HG02970 (cell line): ENCODE results near the gene LGALSL.
"Not testable (repeated sequence)": the region's sequence is repeated elsewhere in the genome, so short reads cannot be mapped to it uniquely, and the experiment has no call there.

Source experiments
- ATAC-seq: cut with Tn5 transposase; IDR thresholded peaks from one replicate; pipeline ENCODE4 v1.9.1; 2021; ENCODE audit warnings: mild to moderate bottlenecking, moderate library complexity, moderate number of reproducible peaks; ENCODE audit not compliant: unreplicated experiment, low FRiP score

Gene LGALSL

DNA sequence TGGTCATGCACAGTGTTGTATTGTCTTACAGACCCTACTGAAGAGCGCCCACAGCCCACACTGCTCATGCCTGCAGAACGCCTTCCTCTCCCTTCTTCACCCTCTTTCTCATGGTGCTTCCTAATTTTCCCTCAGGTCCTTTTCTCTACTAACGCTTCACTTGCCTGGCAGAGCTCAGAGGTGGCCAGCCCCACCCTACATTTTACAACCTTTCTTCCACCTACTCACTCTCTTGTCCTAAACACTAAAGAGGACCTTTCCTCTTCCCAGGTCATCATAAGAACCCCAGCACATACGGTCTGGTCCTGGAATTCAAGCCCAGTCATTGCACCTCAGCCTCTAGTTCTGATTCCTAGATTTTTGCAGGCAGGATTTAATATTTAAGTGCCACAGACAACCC lies 11.7 kb upstream of the LGALSL start:
- no peak for ATAC-seq

DNA sequence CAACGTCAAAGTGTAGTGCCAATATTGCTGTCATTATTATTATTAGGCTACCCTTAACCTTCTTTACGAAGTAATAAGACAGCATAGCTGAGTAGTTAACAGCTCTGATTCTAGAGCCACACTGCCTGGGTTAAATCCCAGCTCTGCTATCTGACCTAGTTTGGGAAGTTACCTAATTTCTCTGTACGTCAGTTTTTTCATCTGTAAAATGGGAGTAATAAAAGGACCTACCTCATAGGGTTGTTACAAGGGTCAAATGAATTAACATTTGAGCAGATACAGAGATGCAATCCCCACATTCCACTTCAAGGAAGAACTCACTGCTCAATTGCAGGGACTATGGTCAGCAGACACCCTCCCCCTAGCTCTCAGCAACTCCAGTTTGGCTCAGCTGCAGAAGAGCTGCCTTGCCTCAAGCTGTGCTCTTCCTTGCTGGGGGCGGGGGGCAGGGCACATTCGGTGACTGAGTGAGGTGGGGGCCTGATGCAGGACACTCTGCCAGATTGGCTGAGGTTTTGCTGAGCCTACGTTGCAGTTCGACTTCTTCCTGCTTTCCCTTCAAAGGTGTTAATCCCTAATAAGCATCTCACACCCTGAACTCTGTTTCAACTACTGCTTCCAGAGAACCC lies 11.0 kb upstream of the LGALSL start:
- ATAC-seq: no peak

DNA sequence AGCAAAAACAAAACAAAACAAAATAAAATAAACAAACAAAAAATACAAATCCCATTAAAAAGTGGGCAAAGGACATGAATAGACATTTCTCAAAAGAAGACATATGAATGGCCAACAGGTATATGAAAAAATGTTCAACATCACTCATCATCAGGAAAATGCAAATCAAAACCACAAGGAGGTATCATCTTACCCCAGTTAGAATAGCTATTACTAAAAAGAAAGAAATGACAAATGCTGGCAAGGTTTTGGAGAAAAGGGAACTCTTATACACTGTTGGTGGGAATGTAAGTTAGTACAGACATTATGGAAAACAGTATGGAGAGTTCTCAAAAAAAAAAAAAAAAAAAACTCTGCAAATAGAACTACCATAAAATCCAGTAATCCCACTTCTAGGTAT lies 8.0 kb upstream of the LGALSL start:
- ATAC-seq: not testable (repeated sequence)

DNA sequence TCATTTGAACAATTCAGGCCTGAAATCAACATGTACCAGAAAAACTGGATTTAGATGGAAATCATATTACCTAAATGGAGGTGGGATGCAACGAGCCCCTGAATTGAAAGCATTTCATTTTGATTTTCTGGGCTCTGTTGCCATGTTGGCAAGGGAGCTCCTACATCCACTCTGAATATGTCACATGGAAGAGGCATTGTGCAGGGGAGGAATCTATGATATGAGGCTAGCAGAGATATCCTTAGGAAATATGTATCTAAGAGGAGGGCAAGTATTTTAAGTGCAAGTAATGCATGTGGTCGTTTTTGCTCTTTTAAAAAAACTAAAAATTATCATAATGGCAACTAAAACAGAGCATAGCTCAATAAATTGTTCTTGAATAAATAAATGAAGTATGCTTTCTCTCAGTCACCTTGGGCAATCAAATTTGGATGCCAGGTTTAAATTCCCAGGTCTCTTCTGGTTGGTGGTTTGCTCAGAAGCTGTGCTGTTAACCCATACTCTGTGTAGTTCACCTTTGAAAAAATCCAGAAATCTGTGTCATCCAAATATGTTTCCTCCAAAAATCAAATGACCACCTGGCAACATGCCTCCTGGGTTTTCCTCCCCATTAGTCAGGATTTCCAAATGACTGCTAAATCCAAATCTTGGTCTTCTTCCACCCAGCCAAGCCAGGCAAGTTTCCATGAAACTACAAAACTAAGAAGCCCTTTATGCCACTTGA lies 6.5 kb upstream of the LGALSL start:
- no peak for ATAC-seq

DNA sequence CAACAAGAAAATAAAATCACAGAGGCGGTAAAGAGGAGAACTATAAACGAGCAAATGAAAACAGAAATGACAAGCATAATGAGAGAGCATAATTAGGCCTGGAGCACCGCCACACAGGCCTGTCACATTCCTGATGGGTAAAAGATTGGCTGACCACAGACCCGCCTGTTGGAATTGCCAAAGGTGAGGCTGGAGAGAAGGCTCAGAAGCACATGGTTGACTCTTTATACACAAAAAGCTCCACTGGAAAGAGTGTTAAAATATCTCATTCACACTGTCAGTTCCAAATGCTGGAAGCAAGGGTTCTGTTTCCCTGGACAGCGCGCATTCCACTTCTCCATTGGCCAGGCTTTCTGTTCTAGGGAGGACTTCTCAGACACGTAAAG lies 5.9 kb upstream of the LGALSL start:
- ATAC-seq: no peak

DNA sequence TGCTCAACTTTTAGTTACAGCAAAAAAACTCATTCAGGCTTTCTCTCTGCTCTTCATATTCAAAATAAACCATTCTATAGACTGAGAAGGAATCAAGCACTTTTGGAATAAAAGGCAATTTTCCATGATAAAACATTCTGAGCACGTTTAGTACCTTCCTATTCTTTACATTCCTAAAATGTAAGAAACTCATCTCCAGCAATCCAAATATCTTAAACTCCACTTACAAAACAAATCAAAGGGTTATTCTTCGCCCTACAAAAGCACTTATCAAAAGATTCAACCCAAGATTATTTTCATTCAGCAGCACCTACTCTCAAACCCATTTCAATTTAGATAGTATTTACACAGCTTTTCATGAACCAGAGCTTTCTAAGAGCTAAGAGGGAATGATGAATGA lies 2.9 kb upstream of the LGALSL start:
- ATAC-seq: no peak

DNA sequence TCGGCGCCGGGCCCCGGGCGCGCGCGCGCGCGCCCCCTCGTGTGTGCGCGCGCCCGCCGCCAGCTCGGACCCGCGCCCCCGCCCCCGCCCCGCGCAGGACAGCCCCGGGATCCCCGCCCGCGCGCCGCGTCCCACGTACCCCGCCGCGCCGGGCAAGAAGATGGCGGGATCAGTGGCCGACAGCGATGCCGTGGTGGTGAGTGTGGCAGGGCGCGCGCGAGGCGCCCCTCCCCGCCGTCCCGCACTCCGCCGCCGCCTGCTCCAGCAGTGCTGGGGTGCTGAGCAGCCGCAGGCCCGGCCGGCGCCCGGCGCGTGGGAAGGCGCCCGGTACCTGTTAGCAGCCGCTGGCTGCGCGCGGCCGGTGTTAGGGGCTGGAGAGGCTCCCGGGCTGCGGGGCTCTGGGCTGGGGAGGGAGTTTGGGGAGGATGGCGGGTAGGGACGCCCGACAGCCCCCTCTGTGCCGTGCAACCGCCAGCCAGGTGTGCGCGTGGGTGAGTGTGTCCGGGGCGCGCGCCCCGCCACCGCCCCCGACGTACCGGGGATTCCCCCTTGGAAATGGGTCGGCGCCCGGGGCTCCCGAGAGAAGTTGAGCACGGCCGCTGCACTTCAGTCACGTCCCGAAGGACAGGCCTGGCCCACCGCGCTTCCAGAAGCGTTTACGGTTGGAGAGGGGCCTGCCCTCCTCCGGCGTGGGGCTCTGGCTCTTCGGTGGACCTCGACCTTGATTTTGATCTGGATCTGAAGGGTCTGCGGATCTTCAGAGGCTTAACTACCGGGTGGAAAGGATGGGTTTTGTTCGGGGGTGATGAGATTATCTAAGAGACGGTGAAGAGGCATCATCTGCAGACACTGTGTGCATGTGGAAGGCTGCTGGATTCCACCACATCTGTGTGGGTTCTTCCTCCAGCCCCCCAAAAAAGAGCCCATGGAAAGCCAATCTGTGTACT lies 697 bp downstream of the LGALSL start:
- ATAC-seq: peak; percentile 30

DNA sequence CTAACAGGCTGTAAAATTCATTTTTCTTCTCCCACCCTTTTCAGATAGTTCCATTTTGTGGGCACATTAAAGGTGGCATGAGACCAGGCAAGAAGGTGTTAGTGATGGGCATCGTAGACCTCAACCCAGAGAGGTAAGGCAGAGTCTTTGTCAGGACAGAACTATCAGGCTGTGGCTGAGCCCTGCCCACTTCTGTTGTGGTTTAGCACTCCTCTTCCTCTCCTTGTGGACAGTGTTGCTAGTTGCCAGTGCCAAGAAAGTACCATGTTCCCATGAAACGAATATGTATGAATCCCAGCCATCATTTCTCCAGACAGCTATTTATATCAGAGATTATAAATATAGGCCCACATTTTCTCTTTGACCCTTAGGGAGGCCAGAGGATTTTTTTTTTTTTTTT lies 1.6 kb downstream of the LGALSL start:
- no peak for ATAC-seq

DNA sequence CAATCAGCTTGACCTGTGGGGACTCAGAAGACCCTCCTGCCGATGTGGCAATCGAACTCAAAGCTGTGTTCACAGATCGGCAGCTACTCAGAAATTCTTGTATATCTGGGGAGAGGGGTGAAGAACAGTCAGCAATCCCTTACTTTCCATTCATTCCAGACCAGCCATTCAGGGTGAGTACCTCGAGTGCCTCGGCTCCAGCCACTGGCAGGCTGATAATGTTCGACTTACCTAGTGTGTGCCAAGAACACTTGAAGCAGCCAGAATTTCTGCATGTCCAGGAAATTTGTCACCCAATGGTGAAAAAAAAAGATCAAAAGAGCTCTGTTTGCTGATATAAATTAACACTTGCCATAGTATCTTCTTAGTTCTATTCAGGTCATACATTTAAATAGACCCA lies 2.3 kb downstream of the LGALSL start:
- ATAC-seq: no peak

DNA sequence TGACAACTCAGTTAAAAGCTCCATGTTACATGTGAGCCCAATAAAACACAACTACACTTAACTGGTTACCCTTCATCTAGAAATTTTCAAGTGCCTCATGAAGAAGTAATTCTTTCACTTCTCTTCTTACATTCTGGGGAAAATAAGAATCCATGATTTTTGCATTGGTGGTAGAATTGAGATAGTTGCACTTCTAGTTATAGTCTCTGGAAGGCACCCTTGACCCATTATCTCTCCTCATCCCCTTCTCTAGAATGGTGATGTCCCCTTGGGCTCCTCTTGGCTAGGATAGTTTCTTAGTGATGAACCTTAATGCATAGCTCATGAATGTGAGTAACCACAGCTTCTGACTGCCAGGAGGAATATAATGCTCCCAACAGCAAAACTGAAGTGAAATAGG lies 3.6 kb downstream of the LGALSL start:
- no peak for ATAC-seq

DNA sequence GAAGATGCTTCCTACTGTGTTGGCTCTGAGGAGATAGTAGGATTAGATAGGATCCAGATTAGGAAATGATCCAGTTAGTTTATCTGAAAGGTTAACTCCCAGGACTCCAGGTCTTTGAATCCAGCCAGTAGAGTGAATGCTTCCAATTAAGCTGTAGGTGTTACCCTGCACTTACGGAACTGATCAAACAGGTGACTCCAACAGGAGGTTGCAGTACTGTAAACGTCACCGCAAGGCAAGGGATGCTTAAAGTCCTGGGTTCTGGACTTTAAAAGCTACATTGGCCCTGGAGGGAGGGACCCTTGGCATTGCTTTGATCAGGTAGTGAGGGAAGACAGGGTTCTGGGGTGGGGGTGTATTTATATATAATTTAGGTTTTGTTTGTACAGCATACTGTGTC lies 5.6 kb downstream of the LGALSL start:
- no peak for ATAC-seq

DNA sequence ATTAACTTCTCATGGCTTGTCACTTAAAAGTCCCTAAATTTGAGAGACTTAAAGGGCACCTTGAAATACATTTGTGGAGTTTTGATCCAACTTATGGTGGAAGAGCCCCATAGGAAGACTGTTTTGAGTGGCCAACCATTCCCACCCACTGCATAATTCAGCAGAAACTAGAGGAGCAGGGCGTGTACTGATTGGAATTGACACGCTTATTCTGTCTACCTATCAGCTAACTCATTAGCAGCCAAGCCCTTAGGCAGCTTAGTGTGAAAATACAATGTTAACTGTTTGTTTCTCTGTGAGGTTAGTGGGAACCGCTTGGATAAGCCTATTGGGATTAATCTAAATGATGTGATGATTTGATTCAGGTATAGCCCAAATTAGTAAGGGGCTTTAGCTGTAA lies 6.4 kb downstream of the LGALSL start:
- no peak for ATAC-seq

DNA sequence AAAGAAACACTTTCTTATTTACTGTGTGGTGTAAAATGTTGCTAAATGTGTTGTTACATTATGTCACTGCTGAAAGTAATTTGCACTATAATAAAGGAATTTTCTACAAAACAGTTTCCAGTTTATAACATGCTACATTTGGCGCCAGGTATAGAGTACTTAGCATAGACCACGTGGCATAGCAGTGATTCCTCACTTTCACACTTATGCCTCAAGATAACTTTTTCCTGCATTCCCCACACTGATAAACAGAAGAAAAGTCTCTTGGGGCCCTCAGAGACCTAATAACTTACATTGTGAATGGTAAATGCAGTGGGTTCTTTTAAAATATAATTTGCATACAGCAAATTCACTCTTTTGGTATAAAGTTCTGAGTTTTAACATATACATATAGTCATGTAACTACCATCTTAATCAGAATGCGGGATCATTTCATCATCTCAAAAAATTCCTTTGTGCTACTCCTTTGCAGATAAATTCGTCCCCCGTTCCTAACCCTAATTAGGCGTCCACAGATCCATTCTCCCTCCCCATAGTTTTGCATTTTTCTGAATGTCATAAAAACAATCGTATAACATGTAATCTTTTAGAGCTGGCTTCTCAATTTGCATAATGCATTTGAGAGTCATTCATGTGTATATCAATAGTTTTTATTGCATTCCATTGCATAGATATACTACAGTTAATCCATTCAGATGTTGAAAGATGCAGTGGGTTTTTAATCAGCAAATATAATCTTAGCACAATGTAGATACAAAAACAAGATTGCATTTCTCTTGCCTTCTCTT lies 7.5 kb downstream of the LGALSL start:
- no peak for ATAC-seq

DNA sequence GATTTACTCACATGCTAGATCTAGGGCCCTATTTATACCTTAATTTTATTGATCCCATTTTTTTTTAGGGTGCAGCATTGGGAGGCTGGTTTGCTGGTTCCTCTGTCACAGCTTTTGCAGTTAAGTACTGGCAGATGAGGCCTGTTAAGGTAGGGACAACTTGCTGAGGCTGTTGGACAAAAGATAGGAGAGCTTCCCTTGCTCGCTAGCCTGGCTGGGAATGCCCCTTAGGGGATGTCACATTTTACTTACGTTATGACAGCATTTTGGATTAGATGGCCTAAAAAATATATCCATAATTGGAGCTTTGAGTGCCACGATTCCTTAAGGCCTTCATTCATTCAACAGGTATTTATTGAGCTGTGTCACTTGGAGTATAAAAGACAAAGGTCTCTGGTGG lies 8.2 kb downstream of the LGALSL start:
- no peak for ATAC-seq

DNA sequence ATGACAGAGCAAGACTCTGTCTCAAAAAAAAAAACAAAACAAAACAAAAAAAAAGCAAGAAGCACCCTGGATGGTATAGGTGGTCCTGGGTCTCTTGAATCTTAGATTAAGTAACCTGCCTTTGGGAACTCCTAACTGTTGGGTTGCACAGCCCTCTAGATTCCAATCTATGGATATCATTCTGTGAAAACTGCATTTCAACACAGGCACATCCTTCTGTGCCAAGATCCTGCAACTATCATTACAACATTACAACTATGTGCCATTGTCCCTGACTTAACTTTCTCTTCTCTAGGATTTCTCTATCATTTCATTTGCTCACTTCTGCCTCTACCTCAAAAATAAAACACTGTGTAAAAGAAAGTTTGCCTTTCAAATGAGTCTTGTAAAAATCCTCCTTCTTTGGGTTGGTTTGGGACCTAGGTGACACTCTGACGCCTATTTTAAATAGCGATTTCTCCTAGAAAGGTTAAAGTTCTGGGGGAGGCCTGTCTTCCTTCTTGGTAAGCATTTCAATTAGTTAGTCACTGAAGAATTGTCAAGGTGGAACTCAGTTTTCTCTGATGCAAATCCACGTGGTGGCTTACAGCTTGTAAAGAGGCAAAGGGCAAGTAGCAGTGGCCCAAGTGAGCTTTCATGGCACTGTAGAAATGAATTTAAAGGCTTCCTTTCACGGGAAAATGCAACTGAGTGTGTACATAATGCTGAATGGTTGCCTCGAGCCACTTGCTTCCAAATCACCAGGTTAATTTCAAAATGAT lies 9.2 kb downstream of the LGALSL start:
- no peak for ATAC-seq

DNA sequence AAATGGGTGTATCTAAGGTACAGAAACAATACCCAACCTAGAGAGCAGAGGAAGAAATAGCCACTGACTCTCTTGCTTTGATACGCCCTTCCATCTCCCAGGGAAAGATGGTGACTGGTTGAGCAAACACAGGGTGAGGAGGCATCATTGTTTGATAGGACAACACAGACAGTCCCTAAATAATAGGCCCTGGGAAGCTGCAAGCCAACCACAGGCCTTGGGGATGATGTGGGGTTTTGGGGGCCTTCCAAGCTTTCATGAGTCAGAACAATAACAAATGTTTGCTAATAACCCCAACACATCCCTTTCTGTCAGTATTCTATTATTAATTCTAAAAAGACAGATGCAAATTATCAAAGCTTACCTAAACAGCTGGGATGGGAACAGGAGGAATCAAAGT lies 9.8 kb downstream of the LGALSL start:
- no peak for ATAC-seq

DNA sequence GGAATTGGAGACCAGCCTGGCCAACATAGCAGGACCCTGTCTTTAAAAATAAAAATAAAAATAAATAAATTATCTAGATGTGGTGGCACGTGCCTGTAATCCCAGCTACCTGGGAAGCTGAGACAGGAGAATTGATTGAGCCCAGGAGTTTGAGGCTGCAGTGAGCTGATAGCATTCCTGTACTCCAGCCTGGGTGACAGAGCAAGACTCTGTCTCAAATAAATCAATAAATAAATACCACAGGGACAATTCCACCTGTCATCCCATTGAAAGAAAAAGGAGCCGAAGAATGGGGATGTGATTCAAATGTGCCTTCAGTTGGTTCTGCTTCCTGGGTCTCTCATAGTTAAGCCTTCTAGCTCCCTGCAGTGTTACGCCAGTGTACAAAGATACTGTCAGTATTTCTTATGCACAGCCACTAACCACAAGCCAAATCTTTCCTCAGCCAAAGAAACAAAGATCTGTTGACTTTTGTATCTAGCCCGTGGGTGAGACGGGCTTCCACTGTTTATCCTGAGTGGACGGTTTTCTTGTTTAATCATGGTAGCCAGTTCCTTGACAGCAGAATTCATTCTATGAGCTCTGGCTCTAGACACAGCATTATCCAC lies 12.6 kb downstream of the LGALSL start:
- no peak for ATAC-seq

DNA sequence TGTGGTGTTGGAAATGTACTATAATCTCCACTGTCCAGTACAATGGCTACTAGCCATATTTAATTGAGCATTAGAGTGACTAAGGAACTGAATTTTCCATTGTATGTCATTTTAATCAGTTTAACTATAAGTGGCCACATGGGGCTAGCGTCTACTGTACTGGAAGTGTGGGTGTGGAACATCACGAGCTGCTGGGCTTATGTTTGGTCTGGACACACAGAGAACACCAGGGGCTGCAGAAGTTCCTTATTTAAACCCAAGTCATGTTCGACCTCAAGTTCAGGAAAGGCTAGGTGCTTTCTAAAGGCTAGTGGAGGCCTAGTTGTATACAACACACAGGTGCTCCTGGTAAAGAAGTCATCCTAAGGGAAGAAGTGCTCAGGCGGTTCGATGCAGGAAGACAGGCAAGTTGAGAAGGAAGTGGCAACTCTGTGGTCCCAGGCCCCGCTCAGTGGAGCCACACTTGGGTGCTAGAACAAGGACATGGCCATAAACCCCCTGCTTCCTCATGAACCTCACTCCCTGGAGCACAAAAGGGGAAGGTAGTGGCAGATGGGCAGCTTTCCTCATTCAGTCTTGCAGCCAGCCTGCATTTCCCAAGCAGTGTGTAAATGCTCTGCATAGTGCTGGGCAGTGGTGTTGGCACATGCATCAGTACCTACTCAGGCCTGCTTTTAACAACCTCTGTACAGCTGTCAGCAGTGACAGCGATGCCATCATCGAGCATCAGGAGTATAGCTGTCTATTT lies 13.3 kb downstream of the LGALSL start:
- ATAC-seq: no peak

DNA sequence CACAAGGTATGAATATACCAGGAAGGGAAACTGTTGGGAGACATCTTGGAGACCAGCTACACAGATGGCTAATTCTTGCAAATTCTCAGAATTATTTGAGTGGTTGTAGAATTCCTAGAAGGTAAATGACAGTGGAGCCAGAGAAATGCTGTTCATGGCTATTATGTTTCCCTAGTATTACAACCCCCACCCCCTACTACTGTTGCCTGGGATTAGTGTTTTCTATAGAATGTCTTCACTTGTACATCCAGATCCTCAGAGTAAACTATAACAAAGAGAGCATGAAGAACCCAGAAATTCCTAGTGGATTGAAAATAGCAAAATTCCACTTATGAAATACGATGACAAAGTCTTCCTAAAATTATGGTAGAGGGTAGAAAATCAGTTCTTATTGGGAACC lies 15.3 kb downstream of the LGALSL start:
- no peak for ATAC-seq
